ENCODE measurements around the gene PRDM13.
"Not testable (repeated sequence)": the region's sequence is repeated elsewhere in the genome, so short reads cannot be mapped to it uniquely, and the experiment has no call there.

Gene PRDM13
- total RNA-seq = 0 to 0.07 (median 0) reads per million in 18 experiments

DNA sequence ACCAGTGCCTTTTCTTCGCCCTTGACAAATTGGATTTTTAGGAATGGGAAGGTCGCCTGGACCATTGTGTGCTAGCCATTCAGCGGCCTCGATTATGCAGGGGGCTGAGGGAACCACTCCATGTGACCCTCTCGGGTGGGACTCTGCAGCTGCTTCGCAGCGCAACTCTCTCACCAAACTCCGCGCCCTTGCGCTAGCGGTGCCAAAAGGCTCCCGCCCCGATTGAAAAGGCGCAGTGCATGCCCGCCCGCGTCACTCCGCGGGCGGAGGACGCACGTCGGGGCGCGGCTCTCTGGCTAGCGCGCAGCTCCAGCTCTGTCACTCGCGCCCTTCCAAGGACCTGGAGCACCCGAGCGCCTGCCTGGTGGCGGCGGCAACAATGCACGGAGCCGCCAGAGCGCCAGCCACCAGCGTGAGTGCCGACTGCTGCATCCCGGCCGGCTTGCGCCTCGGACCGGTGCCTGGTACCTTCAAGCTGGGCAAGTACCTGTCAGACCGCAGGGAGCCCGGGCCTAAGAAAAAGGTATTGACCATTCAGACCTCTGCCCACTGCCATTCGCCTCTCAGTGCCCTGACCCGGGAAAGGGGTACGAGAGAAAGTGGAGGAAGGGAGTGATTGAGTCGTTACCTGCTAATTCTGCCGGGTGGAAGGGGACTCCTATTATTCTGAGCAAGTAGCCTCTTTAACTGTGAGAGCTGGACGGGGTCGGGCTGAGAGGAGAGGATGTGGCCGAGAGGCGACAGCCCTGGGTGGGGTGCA is at the start of gene PRDM13:
PRDM13 (plus strand) TSS at position 178 of the 760 bp plus-strand sequence; CDS start at position 380, 202 bp downstream.
- no peak for DNase-seq

DNA sequence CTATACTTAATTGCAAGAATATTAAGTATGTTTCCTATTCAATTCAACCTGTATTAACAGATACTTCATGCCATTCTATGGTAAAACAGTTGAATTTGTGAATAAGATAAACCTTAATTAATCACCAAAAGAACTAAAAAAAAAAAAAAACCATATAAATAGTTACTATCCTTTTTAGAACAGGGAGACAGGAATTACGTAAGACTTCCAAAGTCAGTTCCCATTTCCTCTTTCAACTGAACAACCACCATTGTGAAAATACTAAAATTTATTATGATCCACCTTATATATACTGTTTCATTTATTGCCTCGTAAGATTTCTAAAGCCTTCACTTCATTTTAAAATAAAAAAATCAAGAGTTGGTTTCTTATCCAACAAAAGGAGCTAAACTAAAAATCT is 47.6 kb upstream of the PRDM13 start:
- peak; percentile 10 to 44 for DNase-seq

DNA sequence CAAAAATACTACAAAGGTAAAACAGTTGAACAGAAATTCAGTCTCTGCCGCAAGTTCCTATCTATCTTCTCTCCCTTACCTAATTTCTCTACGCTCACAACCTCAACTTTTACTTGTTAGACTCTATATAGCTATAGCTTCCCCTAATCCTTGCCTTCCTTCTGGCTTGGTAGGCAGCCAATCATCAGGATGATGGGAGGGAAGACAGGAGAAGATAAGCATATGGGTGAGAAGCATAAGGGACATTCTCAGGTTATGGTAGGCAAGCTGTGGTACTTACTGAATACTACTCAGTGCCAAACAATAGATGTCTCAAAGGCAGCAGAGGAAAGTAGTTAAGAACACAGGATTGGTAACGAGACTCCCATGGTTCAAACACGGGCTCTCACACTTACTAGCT is 46.0 kb upstream of the PRDM13 start:
- no peak for DNase-seq

DNA sequence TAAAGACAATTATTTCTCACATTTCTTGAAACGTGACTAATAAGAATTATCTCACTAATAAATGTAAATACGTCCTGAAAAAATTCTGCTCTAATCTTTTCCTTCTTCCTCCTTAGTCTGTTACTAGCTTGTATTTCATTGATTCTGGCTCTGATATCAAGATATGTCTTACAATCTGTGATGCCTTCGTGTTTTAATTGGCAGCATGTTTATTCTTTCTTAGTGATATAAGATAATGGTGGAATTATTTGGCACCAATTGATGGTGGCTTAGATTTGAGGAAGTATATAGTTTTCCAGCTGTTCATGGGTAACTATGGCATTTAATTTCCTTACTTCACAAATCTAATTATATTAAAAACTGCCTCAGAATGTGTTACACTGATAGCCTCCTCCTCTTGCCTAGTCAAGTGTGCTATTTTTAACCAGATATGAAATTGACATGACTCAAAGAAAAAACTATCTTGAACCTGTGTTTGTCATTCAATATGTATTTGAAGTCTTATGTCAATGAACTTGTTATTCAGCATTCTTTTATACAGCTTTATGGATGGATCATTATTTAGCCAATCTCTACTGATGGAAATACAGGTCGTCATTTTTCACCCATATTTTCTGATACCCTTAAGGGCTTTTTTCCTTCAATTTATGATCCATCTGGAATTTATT is 43.4 kb upstream of the PRDM13 start:
- DNase-seq = no peak

DNA sequence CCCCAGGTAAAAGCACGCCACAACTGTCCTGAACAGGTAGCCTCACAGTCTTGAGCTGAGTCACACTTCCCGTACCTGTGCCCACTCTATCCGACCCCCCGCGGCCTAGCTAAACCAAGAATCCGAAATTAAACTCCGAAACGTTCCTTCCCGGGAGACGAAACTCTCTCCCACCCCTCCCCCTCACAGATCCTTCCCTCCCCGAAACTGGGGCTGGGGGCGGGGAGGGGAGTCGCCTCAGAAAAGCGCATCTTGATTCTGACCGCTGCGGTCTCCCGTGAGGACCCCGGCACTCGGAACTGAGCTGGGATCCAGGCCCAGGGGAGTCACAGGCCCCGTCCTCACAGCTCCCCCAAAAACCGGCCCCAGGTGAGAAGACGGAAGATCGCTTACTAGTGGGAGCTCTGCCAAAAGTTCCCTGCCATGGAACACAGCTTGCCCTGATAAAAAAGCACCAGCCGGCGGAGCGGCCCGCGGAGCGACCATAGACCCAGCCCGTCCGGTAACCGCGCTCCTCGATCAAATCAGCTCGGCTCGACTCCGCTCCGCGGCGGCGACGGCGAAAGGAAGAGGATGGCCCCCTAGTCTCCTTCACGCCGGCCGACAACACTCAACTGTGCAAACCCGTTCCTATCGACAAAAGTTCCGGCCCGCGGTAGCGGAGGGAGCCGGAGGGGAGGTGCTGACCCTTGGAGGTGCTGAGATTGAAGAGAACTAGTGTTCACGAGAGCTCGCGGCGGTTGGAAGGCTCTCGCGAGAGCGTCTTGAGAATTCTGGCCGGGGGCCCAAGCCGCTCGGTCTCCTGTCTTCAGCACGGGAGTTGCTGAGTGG is 38.3 kb upstream of the PRDM13 start, which contains the start of gene CCNC:
CCNC (minus strand) TSS at position 558 of the 831 bp plus-strand sequence; CDS start at position 425, 133 bp downstream.
- DNase-seq = peak; percentile 91 to 94

DNA sequence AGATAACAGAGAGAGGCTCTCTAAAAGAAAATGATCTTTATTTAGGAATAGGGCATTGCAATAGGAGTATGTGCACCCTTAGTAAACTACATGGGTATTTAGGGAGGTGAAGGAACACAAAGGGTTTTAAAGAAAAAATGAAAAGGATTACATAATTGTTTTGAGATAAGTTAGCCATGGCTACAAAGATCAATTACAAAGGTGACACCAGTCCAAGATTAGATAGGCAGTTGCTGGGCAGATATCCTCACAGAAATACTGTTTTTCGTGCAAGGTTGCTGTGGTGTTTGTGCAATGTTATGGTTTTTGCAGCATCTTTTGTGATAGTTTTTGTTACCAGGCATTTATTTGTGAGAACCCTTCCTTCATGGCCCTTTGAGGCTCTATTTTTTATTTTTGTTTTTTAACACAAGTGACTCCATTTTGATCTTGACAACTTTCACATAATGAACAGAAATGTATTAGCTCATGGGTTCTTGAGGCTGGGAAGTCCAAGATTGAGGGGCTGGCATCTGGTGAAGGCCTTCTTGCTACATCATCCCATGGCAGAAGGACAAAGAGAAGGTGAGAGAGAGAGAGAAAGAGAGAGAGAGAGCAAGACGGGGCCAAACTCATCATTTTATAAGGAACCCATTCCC is 32.5 kb upstream of the PRDM13 start:
- DNase-seq = no peak

DNA sequence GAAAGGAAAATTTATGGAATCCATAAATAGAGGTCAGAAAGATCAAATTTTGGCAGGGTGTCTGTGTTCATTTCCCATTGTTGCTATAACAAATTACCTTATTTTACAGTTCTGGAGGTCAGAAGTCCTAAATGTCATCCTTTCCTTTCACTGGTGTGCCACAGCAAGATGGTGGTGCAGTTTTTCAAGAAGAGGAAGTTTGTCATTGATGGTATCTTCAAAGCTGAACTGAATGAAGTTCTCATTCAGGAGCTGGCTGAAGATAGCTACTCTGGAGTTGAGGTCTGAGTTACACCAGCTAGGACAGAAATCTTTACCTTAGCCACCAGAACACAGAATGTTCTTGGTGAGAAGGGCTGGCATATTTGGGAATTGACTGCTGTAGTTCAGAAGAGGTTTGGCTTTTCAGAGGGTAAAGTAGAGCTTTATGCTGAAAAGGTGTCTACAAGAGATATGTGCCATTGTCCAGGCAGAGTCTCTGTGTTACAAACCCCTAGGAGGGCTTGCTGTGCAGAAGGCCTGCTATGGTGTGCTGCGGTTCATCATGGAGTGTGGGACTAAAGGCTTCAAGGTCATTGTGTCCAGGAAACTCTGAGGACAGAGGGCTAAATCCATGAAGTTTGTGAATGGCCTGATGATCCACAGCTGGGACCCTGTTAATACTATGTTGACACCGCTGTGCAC is 30.9 kb upstream of the PRDM13 start:
- DNase-seq = no peak

DNA sequence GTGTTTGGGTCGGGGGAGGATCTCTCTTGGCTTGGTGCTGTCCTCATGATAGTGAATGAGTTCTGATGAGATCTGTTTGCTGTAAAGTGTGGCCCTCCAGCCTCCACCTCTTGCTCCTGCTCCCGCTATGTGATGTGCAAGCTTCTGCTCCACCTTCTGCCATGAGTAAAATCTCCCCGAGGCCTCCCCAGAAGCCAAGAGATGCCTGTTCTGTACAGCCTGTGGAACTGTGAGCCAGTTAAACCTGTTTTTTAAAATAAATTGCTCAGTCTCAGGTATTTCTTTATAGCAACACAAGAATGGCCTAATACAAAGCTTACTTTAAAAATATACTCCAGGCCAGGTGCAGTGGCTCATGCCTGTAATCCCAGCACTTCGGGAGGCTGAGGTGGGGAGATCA is 26.9 kb upstream of the PRDM13 start:
- no peak for DNase-seq

DNA sequence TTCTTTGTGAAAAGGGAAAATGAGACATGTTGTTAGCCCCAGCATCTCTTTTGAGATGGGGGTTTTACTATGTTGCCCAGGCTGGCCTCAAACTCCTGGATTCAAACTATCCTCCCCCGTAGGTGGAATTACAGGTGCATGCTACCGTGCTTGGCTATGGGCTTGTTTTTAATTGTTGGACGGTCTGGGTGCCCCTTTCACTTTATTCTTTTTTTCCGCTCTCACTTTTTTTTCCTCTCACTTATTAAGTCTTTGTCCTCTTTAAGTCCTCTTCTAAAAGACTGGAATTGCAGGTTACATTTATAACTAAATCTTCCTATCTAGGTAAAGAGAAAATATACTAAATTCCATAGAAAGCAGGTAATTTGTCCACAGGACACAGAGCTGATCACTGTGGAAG is 18.8 kb upstream of the PRDM13 start:
- no peak for DNase-seq

DNA sequence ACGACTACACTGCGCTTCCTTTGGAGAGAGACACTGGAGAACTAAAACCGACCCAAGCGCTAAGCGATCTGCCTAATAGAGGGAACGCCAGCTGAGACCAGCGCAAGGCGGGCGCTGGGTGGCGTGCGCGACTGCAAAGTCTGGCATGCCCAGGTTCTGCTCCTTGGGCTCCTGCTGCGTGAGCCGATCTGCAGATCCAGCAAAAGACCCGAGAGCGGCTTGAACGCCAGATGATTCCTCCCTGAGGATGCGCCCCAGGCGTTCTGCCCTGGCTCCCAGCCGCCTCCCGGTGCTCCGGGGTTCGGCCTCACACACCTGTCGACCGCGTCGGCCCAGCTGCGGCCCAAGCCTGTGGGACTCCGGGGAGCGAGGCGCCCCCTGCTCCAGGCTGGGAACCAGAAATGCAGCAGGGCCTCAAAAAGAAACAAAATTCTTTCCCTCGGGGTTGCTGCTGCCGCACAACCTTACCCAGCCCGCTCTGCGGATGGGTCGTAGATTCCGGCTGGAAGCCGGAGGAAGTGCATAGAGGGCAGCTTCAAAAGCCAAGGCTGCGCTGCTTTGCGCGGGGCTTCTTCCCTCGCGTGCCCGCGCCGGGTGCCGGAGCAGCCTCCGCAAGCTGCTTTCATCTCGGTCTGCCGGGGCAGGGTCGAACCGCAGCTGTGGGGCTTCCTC is 17.9 kb upstream of the PRDM13 start:
- peak; percentile 80 to 81 for DNase-seq

DNA sequence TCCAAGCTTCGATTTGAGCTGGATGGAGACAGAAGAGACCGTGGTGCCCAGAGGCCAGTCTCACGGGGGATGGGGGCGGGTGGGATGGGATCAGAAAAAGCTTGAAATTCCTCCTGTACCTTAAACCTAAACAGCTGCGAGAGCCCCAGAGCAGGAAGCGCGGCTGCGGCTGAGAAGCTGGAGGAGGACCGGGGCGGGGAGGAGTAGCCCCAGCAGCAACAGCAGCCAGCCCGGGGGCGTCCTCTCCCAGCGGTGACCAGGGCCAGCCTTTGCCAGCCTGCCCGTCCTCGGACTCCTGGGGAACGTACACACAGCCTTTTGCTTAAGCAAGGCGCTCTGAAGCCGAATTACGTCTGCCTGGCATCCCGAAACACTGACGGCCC is 17.4 kb upstream of the PRDM13 start:
- peak in 1 of 2 donors; percentile 4 for DNase-seq

DNA sequence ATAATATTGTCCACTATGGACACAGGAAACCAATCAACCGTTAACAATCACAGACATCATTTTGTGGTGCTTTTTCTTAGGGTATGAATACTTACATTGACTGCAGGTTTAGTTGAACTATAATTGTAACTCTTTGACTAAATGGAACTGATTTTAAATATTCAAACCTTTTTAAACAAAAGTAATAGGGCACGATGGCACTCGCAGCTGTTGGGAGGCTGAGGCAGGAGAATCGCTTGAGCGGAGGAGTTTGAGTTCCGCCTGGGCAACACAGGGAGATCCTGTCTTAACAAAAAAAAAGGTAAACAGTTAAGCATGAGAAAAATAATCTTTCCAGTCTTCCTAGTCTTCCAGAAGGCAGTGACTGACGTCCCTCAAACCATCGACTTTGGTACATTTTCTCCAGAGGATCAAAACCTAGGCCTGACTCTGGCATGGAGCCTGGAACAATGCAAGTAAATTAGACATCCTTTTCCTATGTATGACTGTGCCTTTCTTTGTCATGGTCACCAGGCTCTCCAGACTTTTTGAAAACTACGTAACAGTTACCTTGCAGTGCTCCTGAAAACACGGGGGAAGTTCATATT is 16.6 kb upstream of the PRDM13 start:
- no peak for DNase-seq

DNA sequence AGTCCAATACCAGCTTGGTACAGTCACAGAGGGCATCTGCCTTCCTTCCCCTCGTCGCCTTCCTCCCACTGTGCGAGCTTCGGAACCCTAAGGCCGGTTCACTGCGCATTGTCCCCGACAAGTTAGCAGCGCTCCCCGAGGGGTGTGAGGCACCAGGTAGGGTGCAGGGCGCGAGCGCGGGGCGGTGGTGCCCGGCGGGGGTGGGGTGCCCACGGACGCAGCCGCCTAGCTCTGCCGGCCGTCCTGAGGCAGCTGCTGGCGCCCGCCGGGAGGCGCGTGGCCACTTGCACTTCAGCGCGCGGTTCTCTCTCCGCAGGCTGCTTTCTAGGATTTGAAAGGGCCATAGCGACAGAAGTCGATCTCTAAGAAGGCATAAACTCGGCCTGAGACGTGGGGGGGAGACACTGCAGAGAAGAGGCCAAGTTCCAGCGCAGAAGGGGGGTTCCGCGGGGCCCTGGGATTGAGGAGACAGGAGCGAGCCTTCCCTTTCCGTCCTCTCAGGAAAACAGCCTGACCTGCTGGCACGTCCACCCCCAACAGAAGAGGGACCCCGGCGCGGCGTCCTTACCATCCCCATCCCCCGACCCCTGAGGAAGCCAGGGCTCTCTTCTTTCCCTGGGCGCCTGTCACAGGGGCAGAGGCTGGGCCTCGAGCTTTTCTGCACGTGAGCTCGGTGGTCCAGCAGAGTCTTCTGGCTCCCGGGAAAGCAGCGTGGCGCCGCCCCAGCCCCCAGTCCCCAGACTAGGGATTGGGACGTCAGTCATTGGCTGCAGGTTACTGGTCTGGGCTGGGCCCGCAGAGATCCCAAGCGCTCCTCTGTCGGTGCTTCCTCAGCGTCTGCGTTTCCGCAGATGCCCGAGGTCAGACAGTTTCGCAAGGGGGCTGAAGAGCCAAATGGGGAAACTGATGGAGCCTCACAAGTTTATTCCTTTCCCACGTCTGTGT is 15.6 kb upstream of the PRDM13 start:
- DNase-seq = peak; percentile 38 to 54

DNA sequence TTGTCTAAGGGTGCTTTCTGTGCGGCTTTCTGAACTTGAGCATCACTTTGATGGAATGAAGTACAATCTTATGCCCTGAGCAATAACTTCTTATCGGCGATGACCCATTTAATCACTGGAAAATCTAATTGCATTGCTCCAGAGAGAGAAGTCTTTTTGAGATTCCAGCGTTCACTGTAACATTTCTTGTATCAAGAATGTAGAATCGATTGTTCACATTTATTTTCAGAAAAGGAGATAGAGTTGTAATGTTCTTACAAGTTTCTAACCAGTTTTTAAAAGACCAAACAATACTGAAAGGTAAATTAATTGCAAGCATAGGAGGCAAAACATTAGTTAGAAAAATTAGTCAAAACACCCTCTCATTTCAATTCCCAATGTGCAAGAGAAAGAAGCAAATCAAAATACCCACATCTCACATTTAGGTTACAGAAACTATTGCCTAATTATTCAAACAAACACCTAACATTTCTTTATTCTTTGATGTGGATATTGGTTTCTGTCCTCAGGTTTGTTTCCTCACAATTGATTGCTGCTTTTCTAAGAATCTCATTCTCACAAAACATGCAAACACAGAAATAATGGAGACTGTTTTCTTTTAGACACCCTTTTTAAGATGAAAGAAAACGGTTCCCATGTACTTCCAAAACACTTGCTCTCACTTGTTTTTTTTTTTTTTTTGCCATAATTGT is 14.8 kb upstream of the PRDM13 start:
- no peak for DNase-seq

DNA sequence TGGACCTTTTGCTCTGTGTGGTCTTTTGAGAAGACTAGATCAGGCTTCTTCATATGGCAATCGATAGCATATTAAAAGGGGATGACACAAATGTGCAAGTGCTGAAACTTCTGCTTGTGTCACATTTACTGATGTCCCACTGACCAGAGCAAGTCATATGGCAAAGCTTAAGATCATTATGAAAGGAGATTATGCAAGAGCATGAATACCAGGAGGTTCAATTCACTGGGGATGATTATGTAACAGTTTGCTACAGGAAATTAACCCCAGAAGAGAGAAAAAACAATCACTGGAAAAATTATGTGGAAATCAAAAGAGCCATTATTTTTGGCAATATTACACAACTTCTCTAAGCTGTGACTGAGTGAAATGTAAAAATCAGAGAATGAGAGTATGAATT is 13.7 kb upstream of the PRDM13 start:
- peak; percentile 75 to 98 for DNase-seq

DNA sequence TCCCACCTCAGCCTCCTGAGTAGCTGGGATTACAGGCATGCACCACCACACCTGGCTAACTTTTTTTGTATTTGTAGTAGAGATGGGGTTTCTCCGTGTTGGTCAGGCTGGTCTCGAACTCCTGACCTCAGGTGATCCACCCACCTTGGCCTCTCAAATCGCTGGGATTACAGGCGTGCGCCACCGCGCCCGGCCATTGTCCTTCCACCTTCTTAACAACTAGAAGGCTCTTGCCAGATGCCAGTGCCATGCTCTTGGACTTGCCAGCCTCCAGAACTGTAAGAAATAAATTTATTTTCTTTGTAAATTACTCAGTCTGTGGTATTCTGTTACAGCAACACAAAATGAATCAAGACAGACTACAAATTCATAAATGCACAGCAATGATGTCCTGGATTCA is 11.9 kb upstream of the PRDM13 start:
- DNase-seq = not testable (repeated sequence)

DNA sequence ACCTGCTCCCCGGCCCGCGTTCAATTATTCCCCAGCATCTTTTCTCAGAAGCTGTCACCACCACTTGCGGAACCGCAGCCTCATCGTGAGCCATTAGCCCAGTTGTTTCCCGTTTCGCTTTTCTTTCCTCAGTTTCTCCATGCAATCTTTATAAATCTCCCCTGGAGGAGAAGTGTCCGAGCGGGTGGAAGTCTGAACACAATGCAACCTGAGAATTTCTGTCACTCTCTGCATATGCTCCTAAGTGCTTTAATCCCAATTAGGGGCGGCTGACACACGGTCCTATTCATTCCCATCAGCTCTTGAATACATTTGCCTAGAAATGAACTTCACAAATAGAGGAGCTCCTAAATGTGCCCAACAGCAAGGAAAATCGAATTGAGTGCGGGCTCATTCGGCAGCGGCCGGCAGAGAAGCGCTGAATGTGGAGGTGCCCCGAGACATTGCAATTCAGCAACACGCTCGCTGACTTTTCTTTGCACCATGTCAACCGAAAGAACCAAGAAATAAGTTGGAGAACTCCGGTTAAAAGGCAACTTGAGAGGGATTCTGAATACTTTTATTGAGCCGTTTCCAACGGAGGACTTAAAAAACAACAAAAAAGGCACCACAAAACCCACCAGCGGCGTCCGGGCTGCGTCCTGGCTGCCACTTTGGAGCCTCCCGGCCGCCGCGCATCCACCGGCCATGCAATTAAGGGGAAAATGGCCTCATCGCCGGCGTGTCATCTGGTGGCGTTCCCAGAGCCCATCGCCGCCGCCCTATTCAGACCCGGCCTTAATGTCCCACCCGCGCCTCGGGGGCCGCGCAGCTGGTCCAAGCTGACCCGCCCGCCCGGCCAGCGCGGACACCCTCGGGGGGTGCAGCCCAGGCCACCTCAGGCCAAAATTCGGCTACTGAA is 3.9 kb upstream of the PRDM13 start:
- DNase-seq = peak in 1 of 2 donors; percentile 6

Measured in inflammatory macrophage (primary cell).